Thyroid gland (tissue), 4 donors: ENCODE results near the gene SETBP1. TPM values are rescaled to one million over a fixed set of nuclear protein-coding genes. Genes with fewer than 3 reads are reported as not detected.

Experiments used
- DNase-seq, 2 donors: peaks; one replicate each; pipeline ENCODE4 v3.0.0-alpha.2; 2019
- H3K27ac ChIP-seq, 3 donors: fragments of 200-600 bp; sonication (generic); 1 replicate in 2 of 3; 2 replicates in 1 of 3; pipeline ENCODE4 v1.5.1; 2016 to 2019; ENCODE audit warnings: mild to moderate bottlenecking in 1 of 3, moderate library complexity in 1 of 3
- H3K27me3 ChIP-seq: fragments of 200-600 bp; sonication (generic); one replicate; pipeline ENCODE4 v1.5.1; 2019
- H3K36me3 ChIP-seq, 2 donors: fragments of 200-600 bp; sonication (generic); one replicate each; pipeline ENCODE4 v1.5.1; 2016 to 2019
- H3K4me1 ChIP-seq, 2 donors: fragments of 200-600 bp; sonication (generic); one replicate each; pipeline ENCODE4 v1.5.1; 2017 to 2019
- H3K4me3 ChIP-seq, 3 donors: fragments of 200-600 bp; sonication (generic); replicated peaks in 1 of 3; 1 replicate in 2 of 3; 2 replicates in 1 of 3; pipeline ENCODE4 v1.5.1; 2016; ENCODE audit warnings: mild to moderate bottlenecking in 1 of 3
- H3K9me3 ChIP-seq: fragments of 200-600 bp; sonication (generic); one replicate; pipeline ENCODE4 v1.5.1; 2017
- POLR2A ChIP-seq, 2 donors: fragments of 450-650 bp; IDR thresholded peaks; one replicate each; pipeline ENCODE4 v1.6.1; 2017; ENCODE audit warnings: antibody characterized with exemption in 2 of 2, mild to moderate bottlenecking in 2 of 2, moderate library complexity in 1 of 2
- WGBS, 2 donors: methylation state at CpG; one replicate each; pipeline ENCODE4 v1.1.5; 2017; 5-methylcytosine and 5-hydroxymethylcytosine counted together
- intact Hi-C: fragments of 100-400 bp; cut with DNase I; formaldehyde crosslinking; loops from one replicate; pipeline ENCODE4 v1.15.1; 2023
- microRNA-seq: library from miRNA; unstranded; fragments of <30 nt; microRNA quantifications from one replicate; pipeline ENCODE4, GENCODE V29; 2016
- small RNA-seq: library from RNA; depleted of rRNA; stranded (forward); fragments of <200 nt; gene quantifications from one replicate; pipeline ENCODE3, GENCODE V24; 2016
- total RNA-seq, 4 donors: library from RNA; depleted of rRNA; stranded (reverse); fragments of >200 nt; gene quantifications; one replicate each; pipeline ENCODE4 v1.2.3, GENCODE V29; 2016
- TF ChIP-seq, protein P1 (sequence below), 6 experiments: fragments of 200-600 bp in 3 of 6; fragments of 450-650 bp in 3 of 6; sonication (generic) in 3 of 6; IDR thresholded peaks; one replicate each; pipeline ENCODE4 v1.5.1; 2016 to 2019; ENCODE audit warnings: antibody characterized with exemption in 6 of 6, mild to moderate bottlenecking in 2 of 6, inconsistent platforms in 1 of 6, moderate library complexity in 1 of 6

The SETBP1 gene
- total RNA-seq, 4 donors from 2014 or later = 32.1 to 72.0 (median 42.0) TPM

DNA sequence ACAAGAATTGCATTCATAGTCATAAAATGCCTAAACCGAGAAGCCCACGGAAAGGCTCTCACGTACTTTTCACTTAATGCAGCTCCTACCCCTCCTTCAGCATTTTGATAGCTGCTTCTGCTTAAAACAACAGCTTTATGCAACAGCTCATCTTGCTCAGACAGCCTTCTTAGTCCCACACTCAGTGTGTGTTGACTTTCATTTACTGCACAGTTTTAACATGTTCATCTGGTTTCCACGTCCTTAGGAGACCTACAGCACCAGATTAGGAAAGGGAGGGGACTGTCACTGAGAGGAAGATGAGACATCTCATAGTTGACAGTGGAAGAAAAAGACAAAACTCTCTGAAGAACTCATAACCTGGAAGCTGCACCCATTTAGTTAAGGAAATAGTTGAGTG, 435.4 kb downstream of the SETBP1 start:
- Histone ChIP-seq H3K9me3 (no peaks in the 10 kb centered on the region), H3K36me3 (no peaks in the 10 kb centered on the region), H3K27me3 (no peaks in the 10 kb centered on the region), H3K4me1 (peaks cover 0 to 8% of the 10 kb centered on the region in 2 donors), H3K4me3 (no peak overlapping the region), H3K27ac (no peak overlapping the region)
- no peak for DNase-seq
- WGBS, 2 donors = 51 to 52% methylated on average over 4 of the region's 4 CpGs
- TF ChIP-seq POLR2A (IDR thresholded peaks at IDR 0.05) = no peak
- TF ChIP-seq, protein P1, sequence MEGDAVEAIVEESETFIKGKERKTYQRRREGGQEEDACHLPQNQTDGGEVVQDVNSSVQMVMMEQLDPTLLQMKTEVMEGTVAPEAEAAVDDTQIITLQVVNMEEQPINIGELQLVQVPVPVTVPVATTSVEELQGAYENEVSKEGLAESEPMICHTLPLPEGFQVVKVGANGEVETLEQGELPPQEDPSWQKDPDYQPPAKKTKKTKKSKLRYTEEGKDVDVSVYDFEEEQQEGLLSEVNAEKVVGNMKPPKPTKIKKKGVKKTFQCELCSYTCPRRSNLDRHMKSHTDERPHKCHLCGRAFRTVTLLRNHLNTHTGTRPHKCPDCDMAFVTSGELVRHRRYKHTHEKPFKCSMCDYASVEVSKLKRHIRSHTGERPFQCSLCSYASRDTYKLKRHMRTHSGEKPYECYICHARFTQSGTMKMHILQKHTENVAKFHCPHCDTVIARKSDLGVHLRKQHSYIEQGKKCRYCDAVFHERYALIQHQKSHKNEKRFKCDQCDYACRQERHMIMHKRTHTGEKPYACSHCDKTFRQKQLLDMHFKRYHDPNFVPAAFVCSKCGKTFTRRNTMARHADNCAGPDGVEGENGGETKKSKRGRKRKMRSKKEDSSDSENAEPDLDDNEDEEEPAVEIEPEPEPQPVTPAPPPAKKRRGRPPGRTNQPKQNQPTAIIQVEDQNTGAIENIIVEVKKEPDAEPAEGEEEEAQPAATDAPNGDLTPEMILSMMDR (IDR thresholded peaks at IDR 0.05) = no peak
- intact Hi-C loops = no loop called here

Small RNA genes lying within 50 kb of the gene (microRNA-seq; reads per million reads assigned to microRNA genes)
- gene MIR4319 = not detected

Small RNA genes lying within 50 kb of the gene (small RNA-seq; reads per million reads assigned to genes)
- gene MIR4319 = not detected
